SU-DHL-6 (cell line): ENCODE measurements around the gene FBXO8.

Experiments
- H2AFZ ChIP-seq: fragments of 200-600 bp; sonication (generic); 2 replicates; pipeline ENCODE4 v1.6.1; 2014; ENCODE audit warnings: low read depth, mild to moderate bottlenecking, moderate library complexity, mixed read lengths, antibody characterized with exemption, low read length; ENCODE audit not compliant: severe bottlenecking
- H3F3A ChIP-seq: fragments of 200-600 bp; shearing (Covaris generic); 2 replicates; pipeline ENCODE4 v1.6.0; 2016; ENCODE audit warnings: antibody characterized with exemption, mild to moderate bottlenecking; ENCODE audit not compliant: insufficient read depth
- H3K27ac ChIP-seq: fragments of 200-600 bp; sonication (generic); 2 replicates; pipeline ENCODE4 v1.5.1; 2016; ENCODE audit warnings: low read depth, mild to moderate bottlenecking, low read length, moderate library complexity, mixed read lengths
- H3K27me3 ChIP-seq: fragments of 200-600 bp; sonication (generic), shearing (Covaris generic); 2 replicates; pipeline ENCODE4 v1.6.0; 2014; ENCODE audit warnings: mild to moderate bottlenecking, low read length
- H3K36me3 ChIP-seq: fragments of 200-600 bp; sonication (generic); 2 replicates; pipeline ENCODE4 v1.6.1; 2014; ENCODE audit warnings: mild to moderate bottlenecking, low read length, mixed read lengths
- H3K4me2 ChIP-seq: fragments of 300-600, 200-600 bp; shearing (Covaris generic), sonication (generic); 2 replicates; pipeline ENCODE4 v1.6.0; 2014; ENCODE audit warnings: low read length, low read depth, mild to moderate bottlenecking; ENCODE audit not compliant: poor library complexity, severe bottlenecking
- H3K4me3 ChIP-seq: fragments of 200-600 bp; sonication (generic); 2 replicates; pipeline ENCODE4 v1.5.1; 2014; ENCODE audit warnings: antibody characterized with exemption, low read length, mild to moderate bottlenecking, mixed read lengths; ENCODE audit not compliant: insufficient read depth, poor library complexity, severe bottlenecking
- H3K79me2 ChIP-seq: fragments of 200-600 bp; sonication (generic); 2 replicates; pipeline ENCODE4 v1.6.1; 2014; ENCODE audit warnings: mild to moderate bottlenecking, low read length, moderate library complexity; ENCODE audit not compliant: insufficient read depth
- H3K9ac ChIP-seq: fragments of 200-600 bp; sonication (generic); 2 replicates; pipeline ENCODE4 v1.7.0; 2014; ENCODE audit warnings: mild to moderate bottlenecking, low read length
- H3K9me2 ChIP-seq: fragments of 200-600 bp; sonication (generic); replicated peaks from 2 replicates; pipeline ENCODE4 v1.6.1; 2014; ENCODE audit warnings: low read length; ENCODE audit not compliant: insufficient read depth
- H3K9me3 ChIP-seq: fragments of 200-600 bp; sonication (generic); 2 replicates; pipeline ENCODE4 v1.6.1; 2014; ENCODE audit warnings: low read length, mixed read lengths; ENCODE audit not compliant: insufficient read depth
- H4K20me1 ChIP-seq: fragments of 200-600 bp; sonication (generic); 2 replicates; pipeline ENCODE4 v1.6.1; 2014; ENCODE audit warnings: low read depth, mild to moderate bottlenecking, antibody characterized with exemption, low read length, moderate library complexity, mixed read lengths
- CTCF ChIP-seq: fragments of 200-600 bp; sonication (generic); IDR thresholded peaks from one replicate; pipeline ENCODE4 v1.5.1; 2017; ENCODE audit warnings: antibody characterized with exemption, mild to moderate bottlenecking, low read length, moderate library complexity; ENCODE audit not compliant: insufficient read depth, poor library complexity, severe bottlenecking
- EZH2phosphoT487 ChIP-seq: fragments of 200-600 bp; sonication (generic), shearing (Covaris generic); conservative IDR thresholded peaks from 2 replicates; pipeline ENCODE4 v1.6.1; 2018; ENCODE audit warnings: mild to moderate bottlenecking, antibody characterized with exemption, low read length, moderate library complexity, mixed read lengths

The FBXO8 gene

GRCh38 chr4:174218127-174218790 lies 65.2 kb downstream of the FBXO8 start:
- Histone ChIP-seq H3K27ac (no peak overlapping the region), H3K4me2 (no peak overlapping the region), H3K9me3 (no peaks in the 10 kb centered on the region), H3F3A (no peaks in the 10 kb centered on the region), H3K4me3 (no peak overlapping the region), H3K9ac (no peak overlapping the region), H3K27me3 (no peaks in the 10 kb centered on the region), H4K20me1 (no peaks in the 10 kb centered on the region), H3K9me2 (no peaks in the 10 kb centered on the region), H3K36me3 (no peaks in the 10 kb centered on the region), H3K79me2 (no peaks in the 10 kb centered on the region), H2AFZ (no peak overlapping the region)
- TF ChIP-seq CTCF, result no peak
- no peak for TF ChIP-seq EZH2phosphoT487

- no peak overlapping the region for H3K9ac ChIP-seq
- H3K4me3 ChIP-seq, result no peak overlapping the region
Measured at GRCh38 chr4:174217273-174218126, 66.0 kb downstream of the FBXO8 start.

GRCh38 chr4:174216799-174217272 lies 66.6 kb downstream of the FBXO8 start:
- Histone ChIP-seq H2AFZ (no peak overlapping the region), H3F3A (no peaks in the 10 kb centered on the region), H3K4me3 (no peak overlapping the region), H4K20me1 (no peaks in the 10 kb centered on the region), H3K9me3 (no peaks in the 10 kb centered on the region), H3K36me3 (no peaks in the 10 kb centered on the region), H3K27ac (no peak overlapping the region), H3K9me2 (no peaks in the 10 kb centered on the region), H3K27me3 (no peaks in the 10 kb centered on the region), H3K9ac (no peak overlapping the region), H3K4me2 (no peak overlapping the region), H3K79me2 (no peaks in the 10 kb centered on the region)
- TF ChIP-seq EZH2phosphoT487, result no peak
- TF ChIP-seq CTCF, result no peak

More at GRCh38 chr4:174217273-174218126, 66.0 kb downstream of the FBXO8 start:
- Histone ChIP-seq H2AFZ (no peak overlapping the region), H3F3A (no peaks in the 10 kb centered on the region), H3K79me2 (no peaks in the 10 kb centered on the region), H3K4me2 (no peak overlapping the region), H3K27ac (no peak overlapping the region), H3K9me3 (no peaks in the 10 kb centered on the region), H3K9me2 (no peaks in the 10 kb centered on the region), H3K27me3 (no peaks in the 10 kb centered on the region), H3K36me3 (no peaks in the 10 kb centered on the region), H4K20me1 (no peaks in the 10 kb centered on the region)
- TF ChIP-seq CTCF, result no peak
- no peak for TF ChIP-seq EZH2phosphoT487
